K562 (cell line): ENCODE measurements around the gene IGFBPL1. TPM values are rescaled to one million over a fixed set of nuclear protein-coding genes. Genes with fewer than 3 reads are reported as not detected.

Source experiments
- CAMTA2 ChIP-seq: fragments of 250-450 bp; sonication (Bioruptor Pico); conservative IDR thresholded peaks from 2 replicates; pipeline ENCODE4 v1.5.1; 2022
- CHD1 ChIP-seq: fragments of 200-600 bp; sonication (generic); IDR thresholded peaks from one replicate; pipeline ENCODE4 v1.6.1; 2012; ENCODE audit warnings: mild to moderate bottlenecking, moderate library complexity, low read length, inconsistent platforms
- ESRRA ChIP-seq: fragments of 450-650 bp; IDR thresholded peaks from 2 replicates; pipeline ENCODE4 v1.6.1; 2014; ENCODE audit warnings: low read depth, mild to moderate bottlenecking, moderate library complexity, borderline replicate concordance
- FOXK2 ChIP-seq, 2 experiments: fragments of 450-650 bp; IDR thresholded peaks in 1 of 2; conservative IDR thresholded peaks in 1 of 2; 2 replicates each; pipeline ENCODE4 v1.6.1; 2016; ENCODE audit warnings: low read depth in 2 of 2, mild to moderate bottlenecking in 1 of 2
- HDAC2 ChIP-seq: fragments of 450-650 bp; IDR thresholded peaks from 2 replicates; pipeline ENCODE4 v1.6.1; 2016; ENCODE audit warnings: mild to moderate bottlenecking
- KDM1A ChIP-seq, 2 experiments: fragments of 450-650 bp; IDR thresholded peaks; 2 replicates each; pipeline ENCODE4 v1.6.1; 2016; ENCODE audit warnings: mild to moderate bottlenecking in 2 of 2
- NCOA4 ChIP-seq: fragments of 450-650 bp; IDR thresholded peaks from 2 replicates; pipeline ENCODE4 v1.6.1; 2018; ENCODE audit warnings: mild to moderate bottlenecking; ENCODE audit not compliant: partially characterized antibody
- NR1H2 ChIP-seq: sonication (generic); formaldehyde crosslinking; IDR thresholded peaks from 2 replicates; pipeline ENCODE4 v1.4.0; 2020; ENCODE audit warnings: mild to moderate bottlenecking, missing genetic modification reagents
- RAD21 ChIP-seq, 2 experiments: fragments of 250-450 bp in 1 of 2; fragments of 450-650 bp in 1 of 2; sonication (Bioruptor Pico) in 1 of 2; formaldehyde crosslinking in 1 of 2; IDR thresholded peaks in 1 of 2; conservative IDR thresholded peaks in 1 of 2; 2 replicates each; pipeline versions ENCODE4 v1.4.0 to v1.8.0; 2020 to 2022; ENCODE audit warnings: mild to moderate bottlenecking in 2 of 2, moderate library complexity in 1 of 2
- YBX1 ChIP-seq: fragments of 450-650 bp; IDR thresholded peaks from 2 replicates; pipeline ENCODE4 v1.7.1; 2016; ENCODE audit warnings: mild to moderate bottlenecking
- ZFP36 ChIP-seq: fragments of 150-350 bp; IDR thresholded peaks from 2 replicates; pipeline ENCODE4 v1.6.1; 2018; ENCODE audit warnings: low read length, low read depth; ENCODE audit not compliant: partially characterized antibody
- ZKSCAN3 ChIP-seq: fragments of 250-450 bp; sonication (Bioruptor Pico); IDR thresholded peaks from 2 replicates; pipeline ENCODE4 v1.4.0; 2020
- ZNF398 ChIP-seq: fragments of 250-450 bp; sonication (Bioruptor Pico); IDR thresholded peaks from 2 replicates; pipeline ENCODE4 v1.8.0; 2021; ENCODE audit warnings: moderate library complexity, mild to moderate bottlenecking, inconsistent platforms
- ZNF76 ChIP-seq: fragments of 250-450 bp; sonication (Bioruptor Pico); IDR thresholded peaks from 2 replicates; pipeline ENCODE4 v1.4.0; 2020; ENCODE audit warnings: mild to moderate bottlenecking, moderate library complexity, borderline replicate concordance
- polyA plus RNA-seq, 8 experiments: library from polyadenylated mRNA; depleted of rRNA in 4 of 8; stranded (reverse) in 5 of 8; unstranded in 3 of 8; fragments of >200 nt; fragmentation: Nextera tagmentation in 2 of 8; fragmentation: Illumina TruSeq in 1 of 8; extraction: Ambion mirVana in 2 of 8; extraction: Trizol in 1 of 8; gene quantifications; 2 replicates each; pipeline versions ENCODE4 v1.2.1 to v1.2.3, GENCODE V29; 2011 to 2014; ENCODE audit warnings: inconsistent platforms in 1 of 8, missing spikeins in 1 of 8
- total RNA-seq, 7 experiments: library from RNA; depleted of rRNA in 6 of 7; stranded (reverse); fragments of >200 nt in 6 of 7; fragmentation: Illumina TruSeq in 2 of 7; extraction: Trizol in 2 of 7; gene quantifications; 2 replicates each; pipeline versions ENCODE4 v1.2.1 to v1.2.3, GENCODE V29; 2011 to 2021; ENCODE audit warnings: low replicate concordance in 1 of 7
- TF ChIP-seq, protein P1 (sequence below): fragments of 200-800 bp; sonication (Bioruptor generic); IDR thresholded peaks from 2 replicates; pipeline ENCODE4 v1.6.1; 2017; ENCODE audit warnings: missing genetic modification characterization, missing compliant biosample characterization
- TF ChIP-seq, protein P2 (sequence below), 2 experiments: fragments of 250-450 bp in 1 of 2; fragments of 450-650 bp in 1 of 2; sonication (Bioruptor Pico) in 1 of 2; IDR thresholded peaks; 2 replicates each; pipeline versions ENCODE4 v1.6.1 to v1.8.0; 2016 to 2021; ENCODE audit warnings: mild to moderate bottlenecking in 2 of 2, moderate library complexity in 2 of 2, missing compliant biosample characterization in 1 of 2, missing genetic modification characterization in 1 of 2
- TF ChIP-seq, protein P3 (sequence below): fragments of 200-800 bp; sonication (Bioruptor generic); IDR thresholded peaks from 2 replicates; pipeline ENCODE4 v1.6.1; 2017; ENCODE audit warnings: missing genetic modification characterization, missing compliant biosample characterization
- TF ChIP-seq, protein P4 (sequence below): sonication (generic); formaldehyde crosslinking; IDR thresholded peaks from 2 replicates; pipeline ENCODE4 v1.8.1; 2022; ENCODE audit warnings: missing genetic modification reagents

Gene IGFBPL1
- total and polyA plus RNA-seq, 9 of the 15 experiments (the other 6 are each of a cell fraction or from before 2014, with no cell fraction given), result not detected

- no peak for TF ChIP-seq ZNF76 (CRISPR knock-in tag)
- no peak for TF ChIP-seq CHD1
- TF ChIP-seq HDAC2, result no peak
- TF ChIP-seq YBX1, result no peak
- no peak for TF ChIP-seq RAD21 (CRISPR knock-in tag; conservative IDR thresholded peaks at IDR 0.05 in 1 of 2, IDR thresholded peaks at IDR 0.05 in 1 of 2)
- TF ChIP-seq, protein P1, sequence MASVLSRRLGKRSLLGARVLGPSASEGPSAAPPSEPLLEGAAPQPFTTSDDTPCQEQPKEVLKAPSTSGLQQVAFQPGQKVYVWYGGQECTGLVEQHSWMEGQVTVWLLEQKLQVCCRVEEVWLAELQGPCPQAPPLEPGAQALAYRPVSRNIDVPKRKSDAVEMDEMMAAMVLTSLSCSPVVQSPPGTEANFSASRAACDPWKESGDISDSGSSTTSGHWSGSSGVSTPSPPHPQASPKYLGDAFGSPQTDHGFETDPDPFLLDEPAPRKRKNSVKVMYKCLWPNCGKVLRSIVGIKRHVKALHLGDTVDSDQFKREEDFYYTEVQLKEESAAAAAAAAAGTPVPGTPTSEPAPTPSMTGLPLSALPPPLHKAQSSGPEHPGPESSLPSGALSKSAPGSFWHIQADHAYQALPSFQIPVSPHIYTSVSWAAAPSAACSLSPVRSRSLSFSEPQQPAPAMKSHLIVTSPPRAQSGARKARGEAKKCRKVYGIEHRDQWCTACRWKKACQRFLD, result no peak
- no peak for TF ChIP-seq ZFP36
- 0 out of 2 replicates have a peak, but pooled peaks have one; percentile 12 for TF ChIP-seq ESRRA
- no peak for TF ChIP-seq CAMTA2 (CRISPR knock-in tag)
- no peak for TF ChIP-seq NR1H2 (CRISPR knock-in tag)
- TF ChIP-seq, protein P2, sequence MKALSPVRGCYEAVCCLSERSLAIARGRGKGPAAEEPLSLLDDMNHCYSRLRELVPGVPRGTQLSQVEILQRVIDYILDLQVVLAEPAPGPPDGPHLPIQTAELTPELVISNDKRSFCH (CRISPR knock-in tag; IDR thresholded peaks at IDR 0.05), result no peak
- TF ChIP-seq, protein P2 (tag; IDR thresholded peaks at IDR 0.05), result 0 out of 2 replicates have a peak, but pooled peaks have one; percentile 25
- TF ChIP-seq, protein P3, sequence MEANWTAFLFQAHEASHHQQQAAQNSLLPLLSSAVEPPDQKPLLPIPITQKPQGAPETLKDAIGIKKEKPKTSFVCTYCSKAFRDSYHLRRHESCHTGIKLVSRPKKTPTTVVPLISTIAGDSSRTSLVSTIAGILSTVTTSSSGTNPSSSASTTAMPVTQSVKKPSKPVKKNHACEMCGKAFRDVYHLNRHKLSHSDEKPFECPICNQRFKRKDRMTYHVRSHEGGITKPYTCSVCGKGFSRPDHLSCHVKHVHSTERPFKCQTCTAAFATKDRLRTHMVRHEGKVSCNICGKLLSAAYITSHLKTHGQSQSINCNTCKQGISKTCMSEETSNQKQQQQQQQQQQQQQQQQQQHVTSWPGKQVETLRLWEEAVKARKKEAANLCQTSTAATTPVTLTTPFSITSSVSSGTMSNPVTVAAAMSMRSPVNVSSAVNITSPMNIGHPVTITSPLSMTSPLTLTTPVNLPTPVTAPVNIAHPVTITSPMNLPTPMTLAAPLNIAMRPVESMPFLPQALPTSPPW (CRISPR knock-in tag), result no peak
- no peak for TF ChIP-seq FOXK2 (conservative IDR thresholded peaks at IDR 0.05 in 1 of 2, IDR thresholded peaks at IDR 0.05 in 1 of 2; ENCODE audit: low read depth in 2 of 2)
- TF ChIP-seq KDM1A (IDR thresholded peaks at IDR 0.05), result peak in 1 of 2 experiments; percentile 47; a peak in 1 of 4 replicates
- TF ChIP-seq NCOA4, result no peak
- TF ChIP-seq, protein P4, sequence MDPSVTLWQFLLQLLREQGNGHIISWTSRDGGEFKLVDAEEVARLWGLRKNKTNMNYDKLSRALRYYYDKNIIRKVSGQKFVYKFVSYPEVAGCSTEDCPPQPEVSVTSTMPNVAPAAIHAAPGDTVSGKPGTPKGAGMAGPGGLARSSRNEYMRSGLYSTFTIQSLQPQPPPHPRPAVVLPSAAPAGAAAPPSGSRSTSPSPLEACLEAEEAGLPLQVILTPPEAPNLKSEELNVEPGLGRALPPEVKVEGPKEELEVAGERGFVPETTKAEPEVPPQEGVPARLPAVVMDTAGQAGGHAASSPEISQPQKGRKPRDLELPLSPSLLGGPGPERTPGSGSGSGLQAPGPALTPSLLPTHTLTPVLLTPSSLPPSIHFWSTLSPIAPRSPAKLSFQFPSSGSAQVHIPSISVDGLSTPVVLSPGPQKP (CRISPR knock-in tag), result no peak
- TF ChIP-seq ZNF398 (CRISPR knock-in tag), result no peak
- TF ChIP-seq ZKSCAN3 (CRISPR knock-in tag), result no peak
Measured at GRCh38 chr9:38380230-38380871, 43.9 kb downstream of the IGFBPL1 start (continued).
